ENCODE results near the gene HIVEP3.

HIVEP3 gene

GRCh38 chr1:41599912-41600311, 318.8 kb downstream of the HIVEP3 start:
- H3K4me1 ChIP-seq (ENCODE audit: low read length), result no peaks in the 10 kb centered on the region
- TF ChIP-seq EZH2phosphoT487 (IDR thresholded peaks at IDR 0.05; ENCODE audit: low read length), result no peak
- peak; percentile 10; the same call in 1 of the 2 replicates for TF ChIP-seq CTCF (IDR thresholded peaks at IDR 0.05; ENCODE audit: low read length)
- TF ChIP-seq EZH2 (optimal IDR thresholded peaks at IDR 0.05; ENCODE audit: low read depth, low read length), result no peak
- no peak overlapping the region for H3K27ac ChIP-seq (ENCODE audit: low read length)
- no peak overlapping the region for H3K4me2 ChIP-seq (ENCODE audit: low read depth, low read length)
- no peak overlapping the region for H3K4me3 ChIP-seq (ENCODE audit: low read length)
- H3K9me3 ChIP-seq (replicated peaks; ENCODE audit: insufficient read depth, low read length), result no peaks in the 10 kb centered on the region
- no peaks in the 10 kb centered on the region for H3K36me3 ChIP-seq (replicated peaks; ENCODE audit: insufficient read depth, low read length)
- H3K9ac ChIP-seq (ENCODE audit: low read length), result no peak overlapping the region
- no peaks in the 10 kb centered on the region for H3F3A ChIP-seq (ENCODE audit: insufficient read depth, low read length)
- H2AFZ ChIP-seq (ENCODE audit: low read length), result no peak overlapping the region
- H4K20me1 ChIP-seq (ENCODE audit: insufficient read depth, low read length), result no peaks in the 10 kb centered on the region
- H3K9me2 ChIP-seq (replicated peaks; ENCODE audit: insufficient read depth, low read length), result no peaks in the 10 kb centered on the region
- no peak for DNase-seq
- no peaks in the 10 kb centered on the region for H3K79me2 ChIP-seq (ENCODE audit: low read length)
- H3K27me3 ChIP-seq (replicated peaks; ENCODE audit: insufficient read depth, low read length), result no peaks in the 10 kb centered on the region

DNA sequence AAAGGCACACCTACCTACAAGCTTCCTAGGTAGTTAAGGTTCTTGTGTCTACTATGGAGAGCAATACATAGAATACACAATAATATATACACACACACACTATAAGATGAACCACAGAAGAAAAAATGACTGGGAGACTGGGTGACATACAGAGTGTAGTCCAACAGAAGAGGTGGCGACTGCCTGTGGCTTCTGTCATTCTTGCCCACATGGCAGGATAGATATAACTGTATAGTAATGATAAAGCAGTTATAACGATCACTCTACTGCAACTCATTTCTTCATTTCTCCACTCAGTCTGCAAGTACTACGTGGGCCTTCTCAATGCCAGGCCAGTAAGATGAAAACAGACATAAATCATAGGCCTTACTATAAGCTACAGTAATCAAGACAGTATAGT, 320.4 kb downstream of the HIVEP3 start:
- Histone ChIP-seq H3K9ac (ENCODE audit: low read length) (no peak overlapping the region), H3K9me3 (replicated peaks; ENCODE audit: insufficient read depth, low read length) (no peaks in the 10 kb centered on the region), H2AFZ (ENCODE audit: low read length) (no peak overlapping the region), H3K4me2 (ENCODE audit: low read depth, low read length) (no peak overlapping the region), H3F3A (ENCODE audit: insufficient read depth, low read length) (no peaks in the 10 kb centered on the region), H3K36me3 (replicated peaks; ENCODE audit: insufficient read depth, low read length) (no peaks in the 10 kb centered on the region), H3K27ac (ENCODE audit: low read length) (no peak overlapping the region), H3K79me2 (ENCODE audit: low read length) (no peaks in the 10 kb centered on the region), H3K4me3 (ENCODE audit: low read length) (no peak overlapping the region), H3K27me3 (replicated peaks; ENCODE audit: insufficient read depth, low read length) (no peaks in the 10 kb centered on the region), H3K9me2 (replicated peaks; ENCODE audit: insufficient read depth, low read length) (no peaks in the 10 kb centered on the region), H3K4me1 (ENCODE audit: low read length) (no peaks in the 10 kb centered on the region), H4K20me1 (ENCODE audit: insufficient read depth, low read length) (no peaks in the 10 kb centered on the region)
- TF ChIP-seq CTCF (IDR thresholded peaks at IDR 0.05; ENCODE audit: low read length) (no peak), EZH2phosphoT487 (IDR thresholded peaks at IDR 0.05; ENCODE audit: low read length) (no peak), EZH2 (optimal IDR thresholded peaks at IDR 0.05; ENCODE audit: low read depth, low read length) (no peak)
- DNase-seq, result no peak

- Histone ChIP-seq H3K27me3 (replicated peaks; ENCODE audit: insufficient read depth, low read length) (no peaks in the 10 kb centered on the region), H3K4me2 (ENCODE audit: low read depth, low read length) (no peak overlapping the region), H3K9me3 (replicated peaks; ENCODE audit: insufficient read depth, low read length) (no peaks in the 10 kb centered on the region), H3K9me2 (replicated peaks; ENCODE audit: insufficient read depth, low read length) (no peaks in the 10 kb centered on the region), H4K20me1 (ENCODE audit: insufficient read depth, low read length) (no peaks in the 10 kb centered on the region), H2AFZ (ENCODE audit: low read length) (no peak overlapping the region), H3K9ac (ENCODE audit: low read length) (no peak overlapping the region), H3K36me3 (replicated peaks; ENCODE audit: insufficient read depth, low read length) (no peaks in the 10 kb centered on the region), H3K4me3 (ENCODE audit: low read length) (no peak overlapping the region), H3F3A (ENCODE audit: insufficient read depth, low read length) (no peaks in the 10 kb centered on the region), H3K79me2 (ENCODE audit: low read length) (no peaks in the 10 kb centered on the region), H3K4me1 (ENCODE audit: low read length) (no peaks in the 10 kb centered on the region), H3K27ac (ENCODE audit: low read length) (no peak overlapping the region)
- DNase-seq, result no peak
- no peak for TF ChIP-seq EZH2phosphoT487 (IDR thresholded peaks at IDR 0.05; ENCODE audit: low read length)
- no peak for TF ChIP-seq EZH2 (optimal IDR thresholded peaks at IDR 0.05; ENCODE audit: low read depth, low read length)
- TF ChIP-seq CTCF (IDR thresholded peaks at IDR 0.05; ENCODE audit: low read length), result no peak
These were observed 326.1 kb downstream of the HIVEP3 start for GRCh38 chr1:41592451-41593125.
